Stimulated activated CD8-positive, alpha-beta memory T cell treated with anti-CD3 and anti-CD28 coated beads, Interleukin-2, amount 100 ng/mL, for 1 hour (primary cell): ENCODE results near the gene AKR7A2.

Experiments
- DNase-seq, 2 donors: peaks; one replicate each; pipeline ENCODE4 v3.0.0-alpha.2; 2020; ENCODE audit warnings: low read depth in 2 of 2

Gene AKR7A2

GRCh38 chr1:19325958-19326747, 14.2 kb upstream of the AKR7A2 start:
- no peak for DNase-seq

GRCh38 chr1:19325368-19325957, 13.5 kb upstream of the AKR7A2 start:
- no peak for DNase-seq

GRCh38 chr1:19324665-19324990, 12.7 kb upstream of the AKR7A2 start:
- DNase-seq, result no peak

- DNase-seq, result no peak
These were observed 12.2 kb upstream of the AKR7A2 start for GRCh38 chr1:19323987-19324664.

- DNase-seq, result no peak
These were observed 10.5 kb upstream of the AKR7A2 start for GRCh38 chr1:19322481-19322880.

GRCh38 chr1:19321071-19321470, 9.1 kb upstream of the AKR7A2 start:
- DNase-seq, result no peak

- DNase-seq, result no peak
These were observed 7.3 kb upstream of the AKR7A2 start for GRCh38 chr1:19319196-19319595.

- DNase-seq, result no peak
These were observed 5.4 kb upstream of the AKR7A2 start for GRCh38 chr1:19317126-19317910.

GRCh38 chr1:19315378-19316198, 3.6 kb upstream of the AKR7A2 start:
- DNase-seq, result no peak

- DNase-seq, result no peak
These were observed 2.3 kb upstream of the AKR7A2 start for GRCh38 chr1:19313961-19314882.

- no peak for DNase-seq
These were observed 1.7 kb upstream of the AKR7A2 start for GRCh38 chr1:19313636-19313959.

- DNase-seq, result no peak
These were observed 1.1 kb upstream of the AKR7A2 start for GRCh38 chr1:19312782-19313635.

- DNase-seq, result no peak
These were observed 427 bp downstream of the AKR7A2 start for GRCh38 chr1:19311503-19311930.

GRCh38 chr1:19310720-19311502, 1.0 kb downstream of the AKR7A2 start:
- no peak for DNase-seq

- DNase-seq, result no peak
These were observed 1.9 kb downstream of the AKR7A2 start for GRCh38 chr1:19310061-19310460.

- DNase-seq, result no peak
These were observed 2.7 kb downstream of the AKR7A2 start for GRCh38 chr1:19309123-19309813.

GRCh38 chr1:19308509-19308907, 3.4 kb downstream of the AKR7A2 start:
- DNase-seq, result no peak
